Measurements from ENCODE around the gene CTBP2.

DNA sequence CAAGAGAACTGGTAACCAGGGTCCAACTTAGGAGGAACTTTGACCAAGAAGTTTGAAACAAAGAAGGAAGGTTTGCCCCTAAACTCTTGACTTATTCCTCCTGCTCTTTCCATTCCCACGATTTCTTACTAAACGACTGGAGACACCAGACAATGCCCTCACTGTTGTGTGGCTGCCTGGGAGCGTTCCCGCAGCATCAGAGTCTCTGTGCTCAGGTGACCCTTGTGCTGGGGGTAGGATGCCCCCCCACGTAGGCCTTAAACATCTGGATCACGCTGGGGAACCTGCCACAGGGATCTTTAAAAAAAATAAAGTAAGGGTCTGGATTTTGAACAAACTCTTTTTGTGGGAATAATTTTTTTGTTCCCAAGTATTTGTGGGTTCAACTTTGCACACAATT lies 30.1 kb upstream of the CTBP2 start:
- TF ChIP-seq LEF1 (IDR thresholded peaks at IDR 0.05; ENCODE audit: borderline replicate concordance) (no peak), L3MBTL2 (conservative IDR thresholded peaks at IDR 0.05) (no peak), CTBP1 (IDR thresholded peaks at IDR 0.05; ENCODE audit: borderline replicate concordance) (no peak), SP1 (IDR thresholded peaks at IDR 0.05) (no peak), FOXA1 (IDR thresholded peaks at IDR 0.05) (no peak), FOXM1 (IDR thresholded peaks at IDR 0.05; ENCODE audit: borderline replicate concordance) (no peak), HDGF (IDR thresholded peaks at IDR 0.05; ENCODE audit: borderline replicate concordance) (no peak)
